HG03354 (cell line): ENCODE results near the gene FBLN7.
"Not testable (repeated sequence)": the region's sequence is repeated elsewhere in the genome, so short reads cannot be mapped to it uniquely, and the experiment has no call there.

Experiments
- ATAC-seq: cut with Tn5 transposase; IDR thresholded peaks from one replicate; pipeline ENCODE4 v1.9.1; 2021; ENCODE audit warnings: mild to moderate bottlenecking; ENCODE audit not compliant: unreplicated experiment, poor library complexity, severe bottlenecking

The FBLN7 gene

GRCh38 chr2:112138159-112139032 is at the start of gene FBLN7:
FBLN7 (plus strand) TSS chr2:112138385; CDS start chr2:112138656, 271 bp downstream.
- ATAC-seq, result no peak

GRCh38 chr2:112089375-112089774 is 48.8 kb upstream of the FBLN7 start:
- ATAC-seq, result no peak

GRCh38 chr2:112092286-112093041 is 45.7 kb upstream of the FBLN7 start:
- ATAC-seq, result no peak

- no peak for ATAC-seq
These were observed 45.0 kb upstream of the FBLN7 start for GRCh38 chr2:112093216-112093615.

GRCh38 chr2:112095681-112096080 is 42.5 kb upstream of the FBLN7 start:
- ATAC-seq, result no peak

GRCh38 chr2:112096098-112096497 is 42.1 kb upstream of the FBLN7 start:
- no peak for ATAC-seq

- no peak for ATAC-seq
These were observed 29.9 kb upstream of the FBLN7 start for GRCh38 chr2:112108178-112108832.

GRCh38 chr2:112109278-112109677 is 28.9 kb upstream of the FBLN7 start:
- no peak for ATAC-seq

GRCh38 chr2:112110966-112111365 is 27.2 kb upstream of the FBLN7 start:
- ATAC-seq, result no peak

GRCh38 chr2:112113354-112113753 is 24.8 kb upstream of the FBLN7 start:
- not testable (repeated sequence) for ATAC-seq

GRCh38 chr2:112118148-112118547 is 20.0 kb upstream of the FBLN7 start:
- ATAC-seq, result no peak

GRCh38 chr2:112121682-112122254 is 16.4 kb upstream of the FBLN7 start:
- ATAC-seq, result no peak

GRCh38 chr2:112129060-112129459 is 9.1 kb upstream of the FBLN7 start:
- ATAC-seq, result no peak

GRCh38 chr2:112133344-112133743 is 4.8 kb upstream of the FBLN7 start:
- no peak for ATAC-seq

- no peak for ATAC-seq
These were observed 4.1 kb upstream of the FBLN7 start for GRCh38 chr2:112134120-112134519.

GRCh38 chr2:112136096-112136495 is 2.1 kb upstream of the FBLN7 start:
- no peak for ATAC-seq

GRCh38 chr2:112137516-112138158 is 548 bp upstream of the FBLN7 start:
- no peak for ATAC-seq

GRCh38 chr2:112139033-112139614 is 939 bp downstream of the FBLN7 start:
- not testable (repeated sequence) for ATAC-seq

- not testable (repeated sequence) for ATAC-seq
These were observed 1.5 kb downstream of the FBLN7 start for GRCh38 chr2:112139661-112140204.
